HepG2 (cell line): Measurements from ENCODE around the gene C17orf58. TPM values are rescaled to one million over a fixed set of nuclear protein-coding genes. Genes with fewer than 3 reads are reported as not detected.

ENCODE experiments used
- CBX5 ChIP-seq: sonication (generic); formaldehyde crosslinking; IDR thresholded peaks from 2 replicates; pipeline ENCODE4 v1.4.0; 2020; ENCODE audit warnings: missing genetic modification reagents, borderline replicate concordance
- EHMT2 ChIP-seq: fragments of 200-600 bp; sonication (generic); IDR thresholded peaks from 2 replicates; pipeline ENCODE4 v1.7.0; 2017; ENCODE audit warnings: antibody characterized with exemption, low read depth, low read length, borderline replicate concordance
- FUBP1 ChIP-seq: sonication (generic); formaldehyde crosslinking; IDR thresholded peaks from 2 replicates; pipeline ENCODE4 v1.5.1; 2020; ENCODE audit warnings: missing genetic modification reagents, mild to moderate bottlenecking, borderline replicate concordance
- IRF9 ChIP-seq: sonication (generic); formaldehyde crosslinking; IDR thresholded peaks from 2 replicates; pipeline ENCODE4 v1.8.0; 2022; ENCODE audit warnings: missing genetic modification reagents, mild to moderate bottlenecking, borderline replicate concordance
- KDM2A ChIP-seq: sonication (generic); formaldehyde crosslinking; IDR thresholded peaks from 2 replicates; pipeline ENCODE4 v1.4.0; 2020; ENCODE audit warnings: low read depth, missing genetic modification reagents, borderline replicate concordance
- KDM6A ChIP-seq: IDR thresholded peaks from 2 replicates; pipeline ENCODE4 v1.6.1; 2016; ENCODE audit warnings: low read depth
- MIXL1 ChIP-seq: IDR thresholded peaks from 2 replicates; pipeline ENCODE4 v1.6.1; 2016
- NBN ChIP-seq: fragments of 450-650 bp; conservative IDR thresholded peaks from 2 replicates; pipeline ENCODE4 v1.6.1; 2017
- NFE2L2 ChIP-seq: fragments of 150-350 bp; IDR thresholded peaks from 2 replicates; pipeline ENCODE4 v1.6.1; 2014; ENCODE audit warnings: low read length
- NFYC ChIP-seq: IDR thresholded peaks from 2 replicates; pipeline ENCODE4 v1.6.1; 2016; ENCODE audit warnings: missing genetic modification reagents, missing compliant biosample characterization
- ONECUT2 ChIP-seq: sonication (generic); formaldehyde crosslinking; IDR thresholded peaks from 2 replicates; pipeline ENCODE4 v1.4.0; 2020; ENCODE audit warnings: missing genetic modification reagents
- POGZ ChIP-seq: sonication (generic); formaldehyde crosslinking; IDR thresholded peaks from 2 replicates; pipeline ENCODE4 v1.4.0; 2020; ENCODE audit warnings: mild to moderate bottlenecking, missing genetic modification reagents
- REST ChIP-seq, 2 experiments: IDR thresholded peaks; 2 replicates each; pipeline ENCODE4 v1.6.1; 2011 to 2012; ENCODE audit warnings: low read length in 2 of 2, borderline replicate concordance in 1 of 2, low read depth in 1 of 2, mild to moderate bottlenecking in 1 of 2, moderate library complexity in 1 of 2
- SMAD1 ChIP-seq: sonication (generic); formaldehyde crosslinking; IDR thresholded peaks from 2 replicates; pipeline ENCODE4 v1.4.0; 2020; ENCODE audit warnings: missing genetic modification reagents, low read depth, mild to moderate bottlenecking, borderline replicate concordance
- SMYD3 ChIP-seq: sonication (generic); formaldehyde crosslinking; IDR thresholded peaks from 2 replicates; pipeline ENCODE4 v1.8.1; 2023; ENCODE audit warnings: mild to moderate bottlenecking, missing genetic modification reagents
- TOPORS ChIP-seq: sonication (generic); formaldehyde crosslinking; IDR thresholded peaks from 2 replicates; pipeline ENCODE4 v1.8.0; 2023; ENCODE audit warnings: mild to moderate bottlenecking, missing genetic modification reagents
- ZC3H13 ChIP-seq: sonication (generic); formaldehyde crosslinking; IDR thresholded peaks from 2 replicates; pipeline ENCODE4 v1.8.1; 2023; ENCODE audit warnings: mild to moderate bottlenecking, missing genetic modification reagents, moderate library complexity
- ZNF224 ChIP-seq: sonication (generic); formaldehyde crosslinking; IDR thresholded peaks from 2 replicates; pipeline ENCODE4 v1.5.0; 2020; ENCODE audit warnings: mild to moderate bottlenecking, missing genetic modification reagents
- ZNF343 ChIP-seq: sonication (generic); formaldehyde crosslinking; IDR thresholded peaks from 2 replicates; pipeline ENCODE4 v1.4.0; 2020; ENCODE audit warnings: mild to moderate bottlenecking, missing genetic modification reagents
- ZNF761 ChIP-seq: sonication (generic); formaldehyde crosslinking; conservative IDR thresholded peaks from 2 replicates; pipeline ENCODE4 v1.4.0; 2020; ENCODE audit warnings: mild to moderate bottlenecking, missing genetic modification reagents
- ZNF800 ChIP-seq: sonication (generic); formaldehyde crosslinking; IDR thresholded peaks from 2 replicates; pipeline ENCODE4 v1.4.0; 2020; ENCODE audit warnings: missing genetic modification reagents
- ZNF878 ChIP-seq: sonication (generic); formaldehyde crosslinking; IDR thresholded peaks from 2 replicates; pipeline ENCODE4 v1.8.1; 2023; ENCODE audit warnings: mild to moderate bottlenecking, missing genetic modification reagents, moderate library complexity
- polyA plus RNA-seq, 8 experiments: library from polyadenylated mRNA; depleted of rRNA in 3 of 8; stranded (reverse) in 7 of 8; unstranded in 1 of 8; fragments of >200 nt; fragmentation: Illumina TruSeq in 4 of 8; extraction: Trizol in 4 of 8; gene quantifications; 2 replicates each; pipeline versions ENCODE4 v1.2.1 to v1.2.3, GENCODE V29; 2011 to 2016; ENCODE audit warnings: low read depth in 4 of 8, missing spikeins in 1 of 8, mixed read lengths in 1 of 8; ENCODE audit not compliant: insufficient read depth in 1 of 8
- total RNA-seq, 5 experiments: library from RNA; depleted of rRNA; stranded (reverse); fragments of >200 nt; fragmentation: Illumina TruSeq; extraction: Trizol; gene quantifications; 2 replicates each; pipeline ENCODE4 v1.2.3, GENCODE V29; 2016; ENCODE audit warnings: low read depth in 1 of 5

Gene C17orf58
- total and polyA plus RNA-seq, 2 of the 13 experiments (the other 11 are each of a cell fraction or from before 2014, with no cell fraction given), result 15.6 to 15.8 TPM

- TF ChIP-seq EHMT2 (0 out of 2 replicates have a peak, but pooled peaks have one; percentile 8), MIXL1 (peak; percentile 96), NFYC (peak; percentile 57), ZNF224 (no peak), ZC3H13 (CRISPR knock-in tag) (peak; percentile 85; the same call in 1 of the 2 replicates), TOPORS (CRISPR knock-in tag) (peak; percentile 76; the same call in 1 of the 2 replicates), FUBP1 (CRISPR knock-in tag) (no peak), ZNF878 (CRISPR knock-in tag) (0 out of 2 replicates have a peak, but pooled peaks have one; percentile 28), SMYD3 (CRISPR knock-in tag) (peak; percentile 51; the same call in 1 of the 2 replicates), KDM2A (CRISPR knock-in tag) (no peak; the same call in none of the 2 replicates), ZNF343 (CRISPR knock-in tag) (0 out of 2 replicates have a peak, but pooled peaks have one; percentile 48), KDM6A (peak; percentile 77), ZNF800 (CRISPR knock-in tag) (no peak), REST (IDR thresholded peaks at IDR 0.05; ENCODE audit: borderline replicate concordance in 1 of 2, low read depth in 1 of 2, low read length in 2 of 2) (peak in 1 of 2 experiments; percentile 44; a peak in 1 of 4 replicates), NBN (no peak), CBX5 (CRISPR knock-in tag) (peak; percentile 31; the same call in 1 of the 2 replicates), IRF9 (0 out of 2 replicates have a peak, but pooled peaks have one; percentile 21), ONECUT2 (CRISPR knock-in tag) (peak; percentile 85), POGZ (CRISPR knock-in tag) (peak; percentile 87), NFE2L2 (no peak), ZNF761 (CRISPR knock-in tag) (peak; percentile 80; the same call in 1 of the 2 replicates), SMAD1 (CRISPR knock-in tag) (no peak)
Observed at GRCh38 chr17:68029512-68030215, 33.4 kb upstream of the C17orf58 start (continued).
